HG02763 (cell line): ENCODE measurements around the gene YPEL4.
"Not testable (repeated sequence)": the region's sequence is repeated elsewhere in the genome, so short reads cannot be mapped to it uniquely, and the experiment has no call there.

Experiments used
- ATAC-seq: cut with Tn5 transposase; IDR thresholded peaks from one replicate; pipeline ENCODE4 v1.9.1; 2021; ENCODE audit warnings: mild to moderate bottlenecking, moderate library complexity; ENCODE audit not compliant: unreplicated experiment

Gene YPEL4

GRCh38 chr11:57649826-57650738 lies at the start of gene YPEL4:
TSS of gene YPEL4 (minus strand) at chr11:57649912. CDS start at chr11:57647107, 2,805 bp downstream.
- no peak for ATAC-seq

- no peak for ATAC-seq
Observed at GRCh38 chr11:57698843-57699365, 49.2 kb upstream of the YPEL4 start.

GRCh38 chr11:57690474-57690873 lies 40.8 kb upstream of the YPEL4 start:
- not testable (repeated sequence) for ATAC-seq

GRCh38 chr11:57681168-57681567 lies 31.5 kb upstream of the YPEL4 start:
- no peak for ATAC-seq

GRCh38 chr11:57680552-57680874 lies 30.8 kb upstream of the YPEL4 start:
- no peak for ATAC-seq

GRCh38 chr11:57679396-57679795 lies 29.7 kb upstream of the YPEL4 start:
- no peak for ATAC-seq

GRCh38 chr11:57675176-57675941 lies 25.6 kb upstream of the YPEL4 start:
- ATAC-seq, result no peak

GRCh38 chr11:57674251-57674650 lies 24.5 kb upstream of the YPEL4 start:
- no peak for ATAC-seq

GRCh38 chr11:57668434-57668782 lies 18.7 kb upstream of the YPEL4 start:
- peak; percentile 8 for ATAC-seq

- peak; percentile 78 for ATAC-seq
Observed at GRCh38 chr11:57667736-57668433, 18.2 kb upstream of the YPEL4 start, which contains the start of gene ZDHHC5. TSS of gene ZDHHC5 (plus strand) at chr11:57668114. CDS start at chr11:57673091, 4,977 bp downstream.

GRCh38 chr11:57667117-57667735 lies 17.5 kb upstream of the YPEL4 start:
- ATAC-seq, result peak; percentile 69

- ATAC-seq, result no peak
Observed at GRCh38 chr11:57663975-57664374, 14.3 kb upstream of the YPEL4 start.

- ATAC-seq, result no peak
Observed at GRCh38 chr11:57662893-57663292, 13.2 kb upstream of the YPEL4 start.

- no peak for ATAC-seq
Observed at GRCh38 chr11:57659669-57660068, 10.0 kb upstream of the YPEL4 start.

GRCh38 chr11:57658023-57658361 lies 8.3 kb upstream of the YPEL4 start:
- ATAC-seq, result no peak

- peak; percentile 99 for ATAC-seq
Observed at GRCh38 chr11:57657194-57658022, 7.7 kb upstream of the YPEL4 start, which contains the start of gene CLP1. TSS of gene CLP1 (plus strand) at chr11:57657762. CDS start at chr11:57659477, 1,715 bp downstream.

- ATAC-seq, result no peak
Observed at GRCh38 chr11:57656885-57657193, 7.1 kb upstream of the YPEL4 start.

GRCh38 chr11:57653163-57653562 lies 3.5 kb upstream of the YPEL4 start:
- ATAC-seq, result no peak

- ATAC-seq, result no peak
Observed at GRCh38 chr11:57652662-57653061, 3.0 kb upstream of the YPEL4 start.

- ATAC-seq, result not testable (repeated sequence)
Observed at GRCh38 chr11:57652230-57652629, 2.5 kb upstream of the YPEL4 start.
